Ascending aorta (tissue), 2 donors: ENCODE data around the gene BCR. TPM values are rescaled to one million over a fixed set of nuclear protein-coding genes. Genes with fewer than 3 reads are reported as not detected.
A peak's percentile ranks its signal among the peaks of the same experiment; 100 is the strongest.

ENCODE experiments used
- DNase-seq, 2 donors: peaks; one replicate each; pipeline ENCODE4 v3.0.0-alpha.2; 2019; ENCODE audit warnings: low spot score in 2 of 2
- H3K27ac ChIP-seq, 2 donors: fragments of 200-600 bp; sonication (generic); one replicate each; pipeline ENCODE4 v1.5.1; 2016 to 2017; ENCODE audit warnings: mild to moderate bottlenecking in 1 of 2
- H3K27me3 ChIP-seq: fragments of 200-600 bp; sonication (generic); one replicate; pipeline ENCODE4 v1.5.1; 2017
- H3K36me3 ChIP-seq, 2 donors: fragments of 200-600 bp; sonication (generic); one replicate each; pipeline ENCODE4 v1.5.1; 2016
- H3K4me1 ChIP-seq, 2 donors: fragments of 200-600 bp; sonication (generic); one replicate each; pipeline ENCODE4 v1.5.1; 2016 to 2017; ENCODE audit warnings: mild to moderate bottlenecking in 1 of 2
- H3K4me3 ChIP-seq, 2 donors: fragments of 200-600 bp; sonication (generic); one replicate each; pipeline ENCODE4 v1.5.1; 2016 to 2017; ENCODE audit warnings: mild to moderate bottlenecking in 1 of 2
- H3K9me3 ChIP-seq, 2 donors: fragments of 200-600 bp; sonication (generic); one replicate each; pipeline ENCODE4 v1.5.1; 2016
- CTCF ChIP-seq, 3 experiments: fragments of 200-600 bp in 2 of 3; fragments of 450-650 bp in 1 of 3; sonication (generic) in 2 of 3; IDR thresholded peaks; one replicate each; pipeline ENCODE4 v1.5.1; 2016 to 2019; ENCODE audit warnings: antibody characterized with exemption in 3 of 3, mild to moderate bottlenecking in 1 of 3, moderate library complexity in 1 of 3
- intact Hi-C: fragments of 100-400 bp; cut with DNase I; formaldehyde crosslinking; loops from one replicate; pipeline ENCODE4 v1.15.1; 2023
- total RNA-seq: library from RNA; depleted of rRNA; stranded (reverse); fragments of >200 nt; gene quantifications from one replicate; pipeline ENCODE4 v1.1.0, GENCODE V29; 2016

The BCR gene
- total RNA-seq, 1 donor from 2014 or later = 216 TPM

GRCh38 chr22:23278883-23279675 lies 98.8 kb downstream of the BCR start:
- DNase-seq = no peak
- no peak overlapping the region for H3K4me3 ChIP-seq
- H3K9me3 ChIP-seq = no peaks in the 10 kb centered on the region
- H3K4me1 ChIP-seq = peaks cover 7 to 44% of the 10 kb centered on the region in 2 donors
- peak overlapping the region; percentile 86 to 93 for H3K27ac ChIP-seq
- H3K36me3 ChIP-seq = peaks cover 32 to 65% of the 10 kb centered on the region in 2 donors
- H3K27me3 ChIP-seq = no peaks in the 10 kb centered on the region
- no peak for TF ChIP-seq CTCF (IDR thresholded peaks at IDR 0.05)
- intact Hi-C loops = loop anchor here (2.0 kb wide), 1 partner anchor 14 kb away; no protein-coding TSS in a partner anchor

- no peak for TF ChIP-seq CTCF (IDR thresholded peaks at IDR 0.05)
- Histone ChIP-seq H3K36me3 (peaks cover 34 to 67% of the 10 kb centered on the region in 2 donors), H3K9me3 (no peaks in the 10 kb centered on the region), H3K27ac (peak overlapping the region; percentile 86 to 93), H3K27me3 (no peaks in the 10 kb centered on the region), H3K4me1 (peaks cover 7 to 44% of the 10 kb centered on the region in 2 donors), H3K4me3 (no peak overlapping the region)
- no peak for DNase-seq
- intact Hi-C loops = loop anchor here (2.0 to 10.0 kb wide), 3 partner anchors 15 to 245 kb away; no protein-coding TSS in a partner anchor
Observed at GRCh38 chr22:23279781-23280180, 99.5 kb downstream of the BCR start.

- H3K27ac ChIP-seq = peak overlapping the region; percentile 86 to 93
- peaks cover 7 to 44% of the 10 kb centered on the region in 2 donors for H3K4me1 ChIP-seq
- intact Hi-C loops = loop anchor here (1.0 to 10.0 kb wide), 3 partner anchors 102 to 244 kb away; no protein-coding TSS in a partner anchor
Observed at GRCh38 chr22:23280356-23281052, 100.2 kb downstream of the BCR start.

GRCh38 chr22:23281053-23281405 lies 100.7 kb downstream of the BCR start:
- peak overlapping the region; percentile 86 to 93 for H3K27ac ChIP-seq
- H3K9me3 ChIP-seq = no peaks in the 10 kb centered on the region
- peaks cover 30 to 68% of the 10 kb centered on the region in 2 donors for H3K36me3 ChIP-seq
- no peak for DNase-seq
- intact Hi-C loops = loop anchor here (1.0 to 10.0 kb wide), 3 partner anchors 103 to 244 kb away; no protein-coding TSS in a partner anchor
- H3K4me1 ChIP-seq = peaks cover 7 to 44% of the 10 kb centered on the region in 2 donors
- no peak overlapping the region for H3K4me3 ChIP-seq
- no peak for TF ChIP-seq CTCF (IDR thresholded peaks at IDR 0.05)
- H3K27me3 ChIP-seq = no peaks in the 10 kb centered on the region

More at GRCh38 chr22:23280356-23281052, 100.2 kb downstream of the BCR start:
- DNase-seq = no peak
- Histone ChIP-seq H3K27me3 (no peaks in the 10 kb centered on the region), H3K36me3 (peaks cover 35 to 68% of the 10 kb centered on the region in 2 donors), H3K9me3 (no peaks in the 10 kb centered on the region), H3K4me3 (no peak overlapping the region)
- no peak for TF ChIP-seq CTCF (IDR thresholded peaks at IDR 0.05)

- Histone ChIP-seq H3K27ac (peak overlapping the region; percentile 86 to 93), H3K27me3 (no peaks in the 10 kb centered on the region), H3K4me3 (peak overlapping the region in 1 of 2 donors; percentile 20), H3K9me3 (no peaks in the 10 kb centered on the region), H3K4me1 (peaks cover 7 to 44% of the 10 kb centered on the region in 2 donors), H3K36me3 (peaks cover 30 to 68% of the 10 kb centered on the region in 2 donors)
- intact Hi-C loops = loop anchor here (1.0 to 10.0 kb wide), 4 partner anchors 25 to 243 kb away; no protein-coding TSS in a partner anchor
- DNase-seq = peak; percentile 59 to 93
- TF ChIP-seq CTCF (IDR thresholded peaks at IDR 0.05) = peak; percentile 95 to 98 (median 97)
Observed at GRCh38 chr22:23281406-23282088, 101.2 kb downstream of the BCR start.
